LNCAP (cell line): ENCODE data around the gene KCNQ5.

Experiments used
- TF ChIP-seq, protein P1 (sequence below): fragments of 450-650 bp; IDR thresholded peaks from 2 replicates; pipeline ENCODE4 v1.5.1; 2017; ENCODE audit warnings: mild to moderate bottlenecking

The KCNQ5 gene

DNA sequence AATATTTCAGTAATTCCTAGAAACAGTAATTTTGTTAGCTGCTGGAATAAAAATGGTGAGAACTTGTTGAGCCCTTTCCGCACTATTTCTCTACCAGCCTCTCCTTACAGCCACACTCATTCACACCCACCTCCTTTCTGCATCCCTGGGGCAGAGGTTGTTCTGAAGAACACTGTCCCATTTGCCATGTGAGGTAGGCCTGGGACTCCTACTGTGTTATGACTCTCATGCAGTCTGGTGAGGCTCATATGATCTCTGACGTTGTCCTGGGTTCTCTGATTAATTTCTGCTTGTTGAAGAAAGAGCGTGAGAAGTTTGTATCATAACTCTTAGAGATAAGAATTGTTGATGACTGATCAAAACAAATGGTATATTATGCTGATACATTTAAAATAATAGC lies 4.1 kb upstream of the KCNQ5 start:
- TF ChIP-seq, protein P1, sequence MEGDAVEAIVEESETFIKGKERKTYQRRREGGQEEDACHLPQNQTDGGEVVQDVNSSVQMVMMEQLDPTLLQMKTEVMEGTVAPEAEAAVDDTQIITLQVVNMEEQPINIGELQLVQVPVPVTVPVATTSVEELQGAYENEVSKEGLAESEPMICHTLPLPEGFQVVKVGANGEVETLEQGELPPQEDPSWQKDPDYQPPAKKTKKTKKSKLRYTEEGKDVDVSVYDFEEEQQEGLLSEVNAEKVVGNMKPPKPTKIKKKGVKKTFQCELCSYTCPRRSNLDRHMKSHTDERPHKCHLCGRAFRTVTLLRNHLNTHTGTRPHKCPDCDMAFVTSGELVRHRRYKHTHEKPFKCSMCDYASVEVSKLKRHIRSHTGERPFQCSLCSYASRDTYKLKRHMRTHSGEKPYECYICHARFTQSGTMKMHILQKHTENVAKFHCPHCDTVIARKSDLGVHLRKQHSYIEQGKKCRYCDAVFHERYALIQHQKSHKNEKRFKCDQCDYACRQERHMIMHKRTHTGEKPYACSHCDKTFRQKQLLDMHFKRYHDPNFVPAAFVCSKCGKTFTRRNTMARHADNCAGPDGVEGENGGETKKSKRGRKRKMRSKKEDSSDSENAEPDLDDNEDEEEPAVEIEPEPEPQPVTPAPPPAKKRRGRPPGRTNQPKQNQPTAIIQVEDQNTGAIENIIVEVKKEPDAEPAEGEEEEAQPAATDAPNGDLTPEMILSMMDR = no peak

DNA sequence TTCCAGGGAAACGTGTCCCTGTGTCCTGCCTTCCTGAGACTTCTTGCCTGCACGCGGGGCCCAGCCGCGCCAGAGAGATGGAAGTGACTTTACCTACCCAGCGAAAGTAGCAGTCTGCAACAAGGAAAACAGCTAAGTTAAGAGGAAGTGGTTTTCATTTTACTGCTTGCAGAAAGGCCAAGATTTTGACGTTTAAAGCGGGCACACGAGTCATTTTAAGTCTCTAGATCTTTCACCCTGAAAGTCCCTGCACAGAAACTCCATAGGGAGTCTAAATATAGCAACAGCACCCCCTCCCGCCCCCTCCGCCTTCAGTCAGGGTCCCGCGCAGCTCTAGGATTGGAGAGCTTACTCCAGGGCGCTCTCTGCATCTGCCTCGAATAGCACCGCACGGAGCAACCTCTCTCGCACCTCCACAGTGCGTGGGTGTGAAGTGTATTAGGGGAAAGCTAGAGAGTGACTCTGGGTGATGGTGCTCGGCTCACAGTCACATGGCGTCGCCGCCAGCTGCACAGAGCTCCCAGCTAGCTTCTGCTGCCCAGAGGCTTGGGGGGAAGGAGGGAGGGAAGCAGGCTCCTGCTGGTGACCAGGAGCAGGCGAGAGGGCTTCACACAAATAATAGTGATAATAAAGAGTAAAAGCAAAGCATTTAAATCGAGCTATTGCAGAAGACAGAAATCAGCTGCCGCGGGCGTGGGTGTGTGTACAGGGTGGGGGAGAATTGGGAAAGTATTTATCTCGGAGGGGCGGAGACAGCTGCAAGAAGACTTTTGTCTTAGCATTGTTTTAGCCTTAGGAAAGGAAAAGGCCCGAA lies 1.8 kb upstream of the KCNQ5 start:
- TF ChIP-seq, protein P1 = no peak

- TF ChIP-seq, protein P1 = no peak
Observed at GRCh38 chr6:72620871-72621290, 983 bp upstream of the KCNQ5 start.

DNA sequence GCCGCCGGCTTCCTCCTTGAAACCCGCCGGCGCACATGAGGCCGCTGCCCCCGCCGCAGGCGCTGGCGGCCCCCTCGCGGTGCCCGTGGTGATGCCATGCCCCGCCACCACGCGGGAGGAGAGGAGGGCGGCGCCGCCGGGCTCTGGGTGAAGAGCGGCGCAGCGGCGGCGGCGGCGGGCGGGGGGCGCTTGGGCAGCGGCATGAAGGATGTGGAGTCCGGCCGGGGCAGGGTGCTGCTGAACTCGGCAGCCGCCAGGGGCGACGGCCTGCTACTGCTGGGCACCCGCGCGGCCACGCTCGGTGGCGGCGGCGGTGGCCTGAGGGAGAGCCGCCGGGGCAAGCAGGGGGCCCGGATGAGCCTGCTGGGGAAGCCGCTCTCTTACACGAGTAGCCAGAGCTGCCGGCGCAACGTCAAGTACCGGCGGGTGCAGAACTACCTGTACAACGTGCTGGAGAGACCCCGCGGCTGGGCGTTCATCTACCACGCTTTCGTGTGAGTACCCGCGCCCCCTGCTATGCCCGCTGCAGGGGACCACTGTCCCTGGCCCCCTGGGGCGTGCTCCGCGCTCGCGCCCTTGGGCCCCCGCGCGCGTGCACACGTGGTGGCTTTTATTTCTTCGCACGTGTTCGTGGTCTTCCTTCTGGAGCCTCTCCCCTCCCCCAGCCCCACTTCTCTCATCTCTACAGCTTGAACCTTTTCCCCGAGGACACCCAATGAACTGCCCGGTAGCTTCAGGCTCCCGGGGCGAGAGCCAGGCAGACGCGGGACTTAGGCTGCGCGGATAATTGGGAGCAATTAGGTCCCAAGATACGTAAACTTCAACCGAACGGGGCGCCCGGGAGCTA lies 453 bp downstream of the KCNQ5 start:
- TF ChIP-seq, protein P1 = no peak

- TF ChIP-seq, protein P1 = no peak
Observed at GRCh38 chr6:72623808-72624207, 1.9 kb downstream of the KCNQ5 start.

DNA sequence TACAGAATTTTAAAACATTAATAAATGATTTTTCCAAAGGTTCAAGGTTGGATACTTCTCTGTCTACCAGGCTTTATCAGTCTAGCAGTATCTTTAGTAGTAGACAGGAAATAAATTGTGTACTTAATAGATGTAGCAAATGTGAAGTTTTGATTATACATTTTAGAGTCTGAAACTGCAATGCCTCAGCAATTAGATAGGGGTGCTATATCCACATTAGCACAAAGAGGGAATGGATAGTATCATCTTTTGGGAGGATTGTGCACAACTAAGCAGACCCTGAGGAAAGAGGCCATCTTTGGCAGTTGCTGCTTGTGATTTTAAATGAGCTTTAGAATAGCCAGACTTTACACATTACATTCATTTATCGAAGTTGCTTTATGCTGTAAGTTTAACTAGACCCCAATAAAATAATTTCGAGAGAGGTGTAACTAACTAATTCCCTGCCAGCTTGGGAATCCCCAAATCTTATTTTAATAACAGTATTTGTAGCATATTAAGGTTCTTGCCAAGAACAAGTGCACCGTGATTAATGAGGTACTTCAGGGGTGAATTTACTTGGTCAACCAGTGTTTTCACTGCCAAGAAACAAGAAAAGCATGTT lies 2.8 kb downstream of the KCNQ5 start:
- TF ChIP-seq, protein P1 = peak; percentile 47; the same call in 1 of the 2 replicates

DNA sequence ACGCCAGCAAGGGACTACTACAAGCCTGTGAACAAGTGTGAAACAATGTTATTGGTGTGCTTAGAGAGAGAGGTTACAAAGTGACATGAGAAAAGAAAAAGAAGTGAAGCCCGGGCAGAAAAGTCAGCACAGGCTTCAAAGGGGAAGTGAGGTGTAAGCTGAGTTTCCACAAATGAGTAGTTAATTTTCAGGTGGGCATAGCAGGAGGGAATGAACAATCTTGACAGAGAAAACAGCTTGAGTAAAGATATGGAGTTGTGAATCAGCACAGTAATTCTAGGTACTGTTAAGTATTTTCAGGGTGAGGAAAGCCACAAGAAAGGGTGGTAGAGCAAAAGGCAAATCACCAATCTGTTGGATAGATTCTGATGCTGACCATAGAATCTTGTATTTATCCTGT lies 4.3 kb downstream of the KCNQ5 start:
- TF ChIP-seq, protein P1 = no peak
